H7 (cell line): ENCODE measurements around the gene JARID2. TPM values are rescaled to one million over a fixed set of nuclear protein-coding genes. Genes with fewer than 3 reads are reported as not detected.

Experiments used
- DNase-seq: peaks from one replicate; pipeline ENCODE4 v3.0.0; 2012
- H3K27me3 ChIP-seq: 2 replicates; pipeline ENCODE4 v1.6.0; 2011; ENCODE audit warnings: mild to moderate bottlenecking, low read length; ENCODE audit not compliant: control insufficient read depth, insufficient read depth
- H3K36me3 ChIP-seq: replicated peaks from 2 replicates; pipeline ENCODE4 v1.5.1; 2011; ENCODE audit warnings: low read length; ENCODE audit not compliant: control insufficient read depth, insufficient read depth
- H3K4me3 ChIP-seq: 2 replicates; pipeline ENCODE4 v1.5.1; 2011; ENCODE audit warnings: low read depth, mild to moderate bottlenecking, control low read depth, low read length, moderate library complexity; ENCODE audit not compliant: insufficient read depth
- total RNA-seq: library from RNA; depleted of rRNA; stranded (reverse); fragments of >200 nt; shearing (Covaris generic); gene quantifications from 2 replicates; pipeline ENCODE4 v1.2.3, GENCODE V29; 2014

The JARID2 gene
- total RNA-seq, 1 experiment from 2014 or later = 95.2 TPM

DNA sequence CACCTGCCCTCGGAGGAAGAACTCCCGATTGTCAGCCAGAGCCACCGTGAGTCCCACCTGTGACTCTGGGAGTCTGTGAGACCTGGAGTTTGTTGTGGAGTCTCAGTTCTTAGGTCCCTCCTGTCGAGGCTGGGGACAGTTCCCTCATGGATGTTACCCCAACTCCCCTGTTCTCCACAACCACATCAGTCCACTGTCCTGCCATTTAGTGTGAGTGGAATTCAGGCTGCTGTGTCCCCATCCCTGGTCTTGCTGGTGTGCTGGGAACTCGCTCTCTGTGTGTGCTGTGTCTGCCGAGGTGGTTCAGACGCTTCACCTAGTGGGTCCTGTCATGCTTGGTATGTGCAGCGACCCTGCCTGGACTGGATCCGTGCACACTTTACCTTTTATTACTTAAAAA lies 253.7 kb downstream of the JARID2 start:
- peak; percentile 29 for DNase-seq
- Histone ChIP-seq H3K36me3 (peaks cover 70% of the 10 kb centered on the region), H3K27me3 (no peaks in the 10 kb centered on the region), H3K4me3 (no peak overlapping the region)

DNA sequence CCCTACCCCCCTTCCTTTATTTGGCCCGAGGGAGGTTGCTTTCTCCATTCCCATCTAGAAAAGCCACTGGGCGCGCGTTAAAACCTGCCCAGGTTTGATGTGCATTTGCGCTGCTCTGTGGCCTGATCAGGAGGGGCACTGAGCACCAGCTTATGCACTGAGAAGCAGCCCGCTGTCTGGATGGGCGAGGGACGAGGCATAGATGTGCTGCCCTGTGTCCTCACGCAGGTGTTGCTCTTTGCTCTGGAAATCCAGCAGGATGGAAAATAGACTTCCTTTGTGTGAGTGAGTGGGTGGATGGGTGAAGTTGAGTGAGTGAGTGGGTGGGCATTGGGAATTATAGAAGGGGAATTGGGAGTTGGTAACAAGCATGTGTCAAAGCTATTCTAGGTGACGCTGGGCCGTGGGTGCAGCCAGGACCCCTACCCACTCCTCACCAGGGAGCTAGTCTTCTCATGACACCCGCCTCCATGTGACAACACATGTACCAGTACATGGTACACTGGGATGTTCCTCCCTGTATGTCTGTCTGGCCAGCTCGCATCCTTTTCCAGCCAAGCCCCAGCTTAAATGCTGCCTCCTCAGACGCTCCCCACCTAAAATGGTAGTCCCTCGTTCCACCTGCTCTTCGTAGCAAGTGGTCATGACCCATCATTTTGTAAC lies 254.3 kb downstream of the JARID2 start:
- Histone ChIP-seq H3K36me3 (peaks cover 75% of the 10 kb centered on the region), H3K4me3 (no peak overlapping the region), H3K27me3 (no peaks in the 10 kb centered on the region)
- DNase-seq = no peak

DNA sequence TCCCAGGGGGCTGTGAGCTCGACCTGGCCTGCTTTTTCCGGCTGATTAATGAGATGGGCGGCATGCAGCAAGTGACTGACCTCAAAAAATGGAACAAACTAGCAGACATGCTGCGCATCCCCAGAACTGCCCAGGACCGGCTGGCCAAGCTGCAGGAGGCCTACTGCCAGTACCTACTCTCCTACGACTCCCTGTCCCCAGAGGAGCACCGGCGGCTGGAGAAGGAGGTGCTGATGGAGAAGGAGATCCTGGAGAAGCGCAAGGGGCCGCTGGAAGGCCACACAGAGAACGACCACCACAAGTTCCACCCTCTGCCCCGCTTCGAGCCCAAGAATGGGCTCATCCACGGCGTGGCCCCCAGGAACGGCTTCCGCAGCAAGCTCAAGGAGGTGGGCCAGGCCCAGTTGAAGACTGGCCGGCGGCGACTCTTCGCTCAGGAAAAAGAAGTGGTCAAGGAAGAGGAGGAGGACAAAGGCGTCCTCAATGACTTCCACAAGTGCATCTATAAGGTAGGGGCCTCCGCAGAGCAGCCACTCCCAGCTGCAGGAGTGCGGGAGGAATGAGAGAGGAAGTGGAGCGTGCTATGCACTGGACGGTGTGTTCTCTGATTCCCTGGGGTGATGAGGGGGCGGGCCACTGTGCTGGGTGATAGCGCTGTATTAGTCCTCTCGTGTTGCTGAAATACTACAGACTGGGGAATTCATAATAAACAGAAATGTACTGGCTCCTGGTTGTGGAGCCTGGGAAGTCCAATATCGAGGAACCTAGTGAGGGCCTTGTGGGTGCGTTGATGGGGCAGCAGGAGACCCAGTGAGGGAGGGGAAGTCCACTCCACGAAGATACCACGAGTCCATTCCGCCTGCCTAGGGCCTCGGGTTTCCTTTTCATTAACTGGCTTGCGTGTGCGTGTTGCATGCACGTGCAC lies 255.3 kb downstream of the JARID2 start:
- Histone ChIP-seq H3K36me3 (peaks cover 74% of the 10 kb centered on the region), H3K4me3 (no peak overlapping the region), H3K27me3 (no peaks in the 10 kb centered on the region)
- DNase-seq = no peak

DNA sequence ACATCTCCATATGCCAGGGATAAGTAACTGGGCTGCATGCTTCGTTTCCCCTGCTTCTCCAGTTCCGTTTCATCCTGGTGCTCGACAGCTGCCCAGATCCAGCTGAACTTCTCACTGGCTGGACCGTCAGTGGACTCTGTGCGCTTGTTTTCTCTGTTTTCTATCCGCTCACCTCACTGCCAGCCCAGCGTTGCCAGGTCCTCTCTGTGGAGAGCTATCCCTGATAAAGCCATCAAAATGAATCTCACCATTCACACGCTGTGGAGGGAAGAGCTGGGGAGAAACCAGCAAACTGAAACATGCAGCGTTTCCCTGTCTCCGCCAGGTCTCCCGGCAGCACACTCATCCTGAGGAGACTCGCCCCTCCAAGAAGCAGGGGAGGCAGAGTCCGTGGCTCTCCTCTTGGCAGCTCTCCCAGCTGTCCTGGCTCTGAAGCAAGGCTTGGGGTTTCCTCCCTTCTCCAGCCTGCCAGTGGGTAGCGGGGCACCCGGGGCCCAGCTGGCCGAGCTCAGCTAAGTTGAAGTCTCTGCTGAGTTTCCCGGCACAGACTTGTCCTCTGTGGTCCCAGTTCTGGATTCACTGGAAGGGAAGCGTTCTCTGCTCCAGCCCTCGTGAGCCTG lies 256.1 kb downstream of the JARID2 start:
- H3K27me3 ChIP-seq = no peaks in the 10 kb centered on the region
- DNase-seq = peak; percentile 36
- no peak overlapping the region for H3K4me3 ChIP-seq
- peaks cover 77% of the 10 kb centered on the region for H3K36me3 ChIP-seq

DNA sequence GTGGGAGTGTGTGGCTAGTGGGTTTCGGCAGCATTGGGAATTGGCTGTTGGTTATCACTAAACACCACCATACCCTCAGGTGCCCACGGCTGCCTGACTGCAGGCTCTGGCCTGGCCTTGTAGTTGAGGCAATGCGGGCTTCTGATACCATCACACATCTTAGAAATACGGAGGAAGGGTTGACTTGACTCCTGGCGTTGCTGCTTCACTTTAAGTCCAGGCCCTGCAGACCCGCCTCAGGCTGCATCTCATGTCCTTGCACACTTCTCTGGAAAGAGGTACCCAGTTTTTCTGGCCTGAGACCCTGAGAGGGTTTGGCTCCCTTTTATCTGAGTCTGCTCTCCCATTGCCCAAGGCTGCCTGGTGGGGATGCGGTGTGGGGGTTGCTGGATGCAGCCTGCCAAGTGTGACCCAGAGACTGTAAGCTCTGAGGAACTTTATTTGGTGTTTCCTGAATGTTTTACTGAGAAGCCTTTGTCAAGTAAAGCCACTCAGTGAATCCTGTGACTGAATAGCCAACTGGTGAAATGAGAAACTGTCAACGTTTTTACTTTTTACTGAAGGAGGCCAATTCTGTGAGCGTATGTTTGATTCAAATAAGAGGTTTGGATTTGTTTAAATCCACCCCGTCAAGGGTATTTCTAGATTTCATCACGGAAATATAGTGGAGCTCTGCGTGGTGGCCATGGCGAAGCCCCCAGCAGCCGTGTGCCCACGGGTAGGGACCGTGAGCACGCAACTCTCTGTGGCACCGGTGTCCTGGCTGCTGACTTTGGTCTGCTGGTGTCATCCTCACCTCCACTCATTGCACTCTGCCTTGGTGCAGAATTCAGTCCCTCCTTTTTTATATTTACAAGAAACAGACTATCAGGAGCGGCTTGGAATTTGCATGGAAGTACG lies 256.8 kb downstream of the JARID2 start:
- Histone ChIP-seq H3K4me3 (no peak overlapping the region), H3K27me3 (no peaks in the 10 kb centered on the region), H3K36me3 (peaks cover 80% of the 10 kb centered on the region)

DNA sequence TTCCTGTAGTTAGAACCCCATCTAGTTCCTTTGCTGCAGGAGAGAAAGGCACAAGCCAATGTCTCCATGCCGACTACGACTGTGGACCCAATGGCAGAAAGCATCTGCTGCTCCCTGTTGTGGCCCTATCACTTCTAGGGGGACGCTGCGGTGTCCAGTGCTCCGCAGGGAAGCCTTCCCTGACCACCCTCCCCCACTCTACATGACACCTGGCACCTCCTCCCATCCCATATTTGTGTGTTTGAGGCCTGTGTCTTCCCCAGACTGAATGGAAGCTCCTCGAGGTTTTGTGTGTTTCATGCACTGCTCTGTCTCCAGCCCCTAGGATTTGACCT lies 257.4 kb downstream of the JARID2 start:
- Histone ChIP-seq H3K27me3 (no peaks in the 10 kb centered on the region), H3K36me3 (peaks cover 79% of the 10 kb centered on the region), H3K4me3 (no peak overlapping the region)
- DNase-seq = no peak

More for the DNA sequence above, 256.8 kb downstream of the JARID2 start:
- DNase-seq = no peak

DNA sequence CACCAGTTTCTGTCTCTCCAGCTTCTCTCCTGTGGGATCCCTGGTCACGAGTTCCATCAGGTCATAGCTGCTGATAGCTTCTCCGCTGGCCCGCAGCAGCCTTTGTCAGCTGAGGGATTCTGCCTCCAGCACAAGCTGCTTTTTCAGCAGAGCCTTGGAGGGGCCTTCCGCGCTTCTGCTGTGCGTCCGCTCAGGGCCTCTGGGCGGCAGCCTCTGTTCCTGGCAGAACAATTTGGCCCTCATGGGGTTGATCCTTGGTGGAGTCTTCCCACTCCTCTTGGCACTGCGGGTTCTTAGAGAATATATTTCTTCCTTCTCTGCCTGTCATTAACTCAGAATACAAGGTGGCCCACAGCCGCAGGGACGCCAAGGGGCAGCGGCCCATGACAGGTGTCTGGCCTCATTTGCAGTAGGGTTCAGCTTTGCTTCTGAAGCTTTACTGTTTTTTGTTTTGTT lies 258.2 kb downstream of the JARID2 start:
- Histone ChIP-seq H3K27me3 (no peaks in the 10 kb centered on the region), H3K36me3 (peaks cover 75% of the 10 kb centered on the region), H3K4me3 (no peak overlapping the region)
- no peak for DNase-seq

DNA sequence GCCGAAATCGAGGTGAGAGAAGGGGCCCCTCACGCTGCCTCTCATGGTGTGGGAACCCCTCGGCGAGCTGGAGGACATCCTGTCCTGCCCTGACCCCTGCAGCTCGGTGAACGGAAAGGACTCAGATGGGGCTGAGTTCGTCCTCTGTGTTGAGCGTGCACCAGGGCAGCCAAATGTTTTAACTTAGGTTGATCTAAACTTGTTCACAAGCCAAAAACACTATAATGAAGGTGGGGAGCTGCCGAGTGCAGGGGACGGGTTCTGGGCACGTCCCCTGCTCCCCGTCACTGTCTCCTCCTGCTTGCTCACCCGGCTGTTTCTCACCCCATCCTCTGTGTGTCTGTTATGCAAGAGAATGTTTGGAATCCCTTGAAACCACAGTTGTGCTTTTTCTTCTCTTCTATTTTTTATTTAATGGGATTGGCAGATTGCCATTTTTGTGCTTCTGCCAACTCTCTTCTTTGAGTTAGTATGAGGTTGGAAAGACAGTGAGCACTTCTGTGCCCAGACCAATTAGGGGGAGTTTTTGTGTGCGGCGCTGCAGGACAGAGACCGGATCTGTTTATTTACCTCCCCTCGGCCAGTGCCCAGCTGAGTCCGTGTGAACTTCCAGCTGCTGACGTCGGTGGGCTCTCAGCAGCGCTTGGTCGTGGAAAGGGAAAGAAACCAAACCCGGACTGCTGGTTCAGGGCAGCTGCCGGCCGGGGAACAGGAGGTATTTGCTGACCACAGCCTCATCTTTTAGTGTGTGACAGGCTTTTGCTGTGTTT lies 258.9 kb downstream of the JARID2 start:
- Histone ChIP-seq H3K36me3 (peaks cover 78% of the 10 kb centered on the region), H3K4me3 (no peak overlapping the region), H3K27me3 (no peaks in the 10 kb centered on the region)
- DNase-seq = no peak

DNA sequence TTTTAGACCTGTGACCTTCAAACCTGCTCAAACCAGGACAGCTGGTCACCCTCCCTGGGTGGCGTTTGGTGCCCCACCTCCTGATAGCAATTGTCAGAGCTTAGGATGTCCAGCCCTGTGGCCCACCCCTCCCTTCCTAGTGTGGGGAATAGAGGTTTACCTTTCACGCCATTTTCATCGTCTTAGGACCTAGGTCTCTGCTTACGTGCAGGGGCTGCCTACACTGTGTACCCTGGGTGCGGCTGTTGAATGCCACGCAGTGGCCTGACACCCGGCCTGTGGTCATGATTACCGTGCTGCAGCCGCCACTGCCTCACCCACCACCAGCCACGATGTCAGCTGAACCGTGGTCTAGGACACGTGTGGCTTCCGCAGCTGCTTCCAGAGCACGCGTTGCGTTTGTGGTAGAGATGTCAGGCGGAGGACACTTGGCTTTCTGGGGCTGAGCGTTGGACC lies 259.6 kb downstream of the JARID2 start:
- Histone ChIP-seq H3K36me3 (peaks cover 78% of the 10 kb centered on the region), H3K27me3 (no peaks in the 10 kb centered on the region), H3K4me3 (no peak overlapping the region)
- no peak for DNase-seq

DNA sequence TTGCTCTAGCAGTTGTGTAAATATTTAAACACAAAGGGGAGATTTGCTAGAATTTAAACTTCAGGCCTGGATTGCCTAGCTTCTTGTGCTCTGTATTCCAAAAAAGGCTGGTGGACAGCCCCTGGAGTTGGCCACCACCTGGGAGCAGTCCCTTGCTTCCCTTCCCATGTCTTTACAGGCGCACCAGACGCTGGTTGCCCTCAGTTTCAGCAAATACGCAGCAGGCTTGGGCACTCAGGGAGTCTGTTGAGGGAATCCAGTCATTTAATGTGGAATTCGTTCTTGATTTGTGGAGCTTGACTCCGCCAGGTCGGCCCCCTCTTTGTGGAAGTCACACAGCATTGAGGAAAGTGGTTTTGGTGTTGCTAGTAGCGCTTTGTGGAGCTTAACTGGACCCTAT lies 260.2 kb downstream of the JARID2 start:
- DNase-seq = no peak
- H3K27me3 ChIP-seq = no peaks in the 10 kb centered on the region
- no peak overlapping the region for H3K4me3 ChIP-seq
- peaks cover 79% of the 10 kb centered on the region for H3K36me3 ChIP-seq

DNA sequence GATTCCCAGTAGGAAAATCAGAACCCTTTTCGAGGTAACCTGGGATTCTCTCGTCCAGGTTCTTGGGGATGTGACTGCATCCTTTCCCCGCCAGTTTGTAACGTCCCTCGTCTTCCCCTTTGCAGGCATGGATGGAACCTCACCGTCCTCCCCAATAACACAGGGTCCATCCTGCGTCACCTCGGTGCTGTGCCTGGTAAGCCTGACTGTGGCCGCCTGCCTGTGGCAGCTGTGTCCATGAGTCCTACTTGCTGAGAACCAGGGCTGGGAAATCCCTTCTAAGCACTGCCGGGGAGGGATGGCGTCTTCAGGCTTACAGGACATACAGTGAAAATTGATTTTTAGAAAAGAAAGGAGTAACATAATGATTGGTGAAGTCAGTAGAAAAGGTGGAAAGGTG lies 261.4 kb downstream of the JARID2 start:
- H3K36me3 ChIP-seq = peaks cover 79% of the 10 kb centered on the region
- DNase-seq = no peak
- H3K4me3 ChIP-seq = no peak overlapping the region
- H3K27me3 ChIP-seq = no peaks in the 10 kb centered on the region

DNA sequence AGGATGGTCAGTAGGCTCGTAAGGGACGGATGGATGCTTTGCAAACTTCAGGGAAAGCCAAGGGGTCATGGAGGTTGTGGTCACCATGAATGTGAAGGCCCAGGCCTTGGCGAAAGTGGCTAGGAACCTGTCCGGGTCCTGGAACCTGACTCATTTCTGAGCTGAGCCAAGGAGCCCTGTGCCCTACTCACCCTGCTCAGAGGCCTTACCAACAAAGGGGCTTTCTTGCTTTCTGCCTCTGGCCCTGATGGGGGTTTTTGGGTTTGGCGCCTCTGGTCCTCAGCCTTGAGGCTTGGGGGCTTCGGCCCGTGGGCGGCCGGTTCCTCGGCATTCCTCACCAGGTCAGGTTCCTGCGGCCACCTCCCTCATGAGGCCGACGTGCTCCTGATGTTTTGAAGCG lies 261.9 kb downstream of the JARID2 start:
- H3K36me3 ChIP-seq = peaks cover 80% of the 10 kb centered on the region
- no peak for DNase-seq
- H3K4me3 ChIP-seq = no peak overlapping the region
- no peaks in the 10 kb centered on the region for H3K27me3 ChIP-seq

DNA sequence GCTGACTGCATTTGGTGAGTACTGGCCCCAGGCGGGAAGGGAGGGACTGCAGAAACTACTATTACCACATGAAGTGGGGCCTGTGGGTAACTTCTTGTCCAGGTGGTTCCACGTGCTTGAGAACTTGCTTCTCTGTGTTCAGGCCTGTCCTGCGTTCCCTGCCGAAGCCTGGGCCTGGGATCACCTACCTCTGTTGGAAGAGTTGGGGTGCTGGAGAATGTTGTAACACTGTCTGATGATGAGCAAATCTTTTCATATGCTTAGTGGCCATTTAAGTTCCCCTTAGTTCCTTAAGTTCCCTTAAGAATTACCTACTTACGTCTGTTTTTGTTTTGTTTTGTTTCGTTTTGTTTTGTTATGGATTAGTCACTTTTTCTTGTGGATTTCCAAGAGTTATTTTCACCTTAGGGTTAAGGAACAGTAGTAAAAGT lies 262.6 kb downstream of the JARID2 start:
- Histone ChIP-seq H3K27me3 (no peaks in the 10 kb centered on the region), H3K36me3 (peaks cover 79% of the 10 kb centered on the region), H3K4me3 (no peak overlapping the region)
- DNase-seq = no peak
